Hematopoietic multipotent progenitor cell treated with erythropoietin and hydrocortisone succinate and interleukin-3 and kit ligand, for 8 days (in vitro differentiated cells): ENCODE data around the gene C12orf43.
A peak's percentile ranks its signal among the peaks of the same experiment; 100 is the strongest.

Experiments
- DNase-seq: peaks from one replicate; pipeline ENCODE4 v3.0.0-alpha.2; 2015

The C12orf43 gene

GRCh38 chr12:120972870-120973543 lies 43.3 kb downstream of the C12orf43 start:
- DNase-seq = no peak

- DNase-seq = peak; percentile 86
These were observed 44.7 kb downstream of the C12orf43 start for GRCh38 chr12:120971299-120972180.

- DNase-seq = no peak
These were observed 46.0 kb downstream of the C12orf43 start for GRCh38 chr12:120970310-120970709.

GRCh38 chr12:120965534-120966091 lies 50.7 kb downstream of the C12orf43 start:
- no peak for DNase-seq

GRCh38 chr12:120964298-120964697 lies 52.0 kb downstream of the C12orf43 start:
- no peak for DNase-seq

GRCh38 chr12:120962532-120963020 lies 53.7 kb downstream of the C12orf43 start:
- no peak for DNase-seq

- no peak for DNase-seq
These were observed 54.4 kb downstream of the C12orf43 start for GRCh38 chr12:120961604-120962531.

- no peak for DNase-seq
These were observed 55.6 kb downstream of the C12orf43 start for GRCh38 chr12:120960657-120961056.

GRCh38 chr12:120959111-120959878 lies 57.0 kb downstream of the C12orf43 start:
- DNase-seq = peak; percentile 60

GRCh38 chr12:120956579-120957300 lies 59.5 kb downstream of the C12orf43 start:
- no peak for DNase-seq

- DNase-seq = no peak
These were observed 61.1 kb downstream of the C12orf43 start for GRCh38 chr12:120955232-120955631.

GRCh38 chr12:120950807-120951206 lies 65.5 kb downstream of the C12orf43 start:
- no peak for DNase-seq
